Raji (cell line): ENCODE results near the gene EPC2.

Experiments
- POLR2A ChIP-seq: IDR thresholded peaks from 2 replicates; pipeline ENCODE4 v1.6.1; 2011; ENCODE audit warnings: low read depth, low read length, control low read depth; ENCODE audit not compliant: insufficient read depth

EPC2 gene

GRCh38 chr2:148699830-148700229 is 55.3 kb downstream of the EPC2 start:
- TF ChIP-seq POLR2A, result no peak

- no peak for TF ChIP-seq POLR2A
Observed at GRCh38 chr2:148701039-148701438, 56.5 kb downstream of the EPC2 start.

- TF ChIP-seq POLR2A, result no peak
Observed at GRCh38 chr2:148701877-148702276, 57.3 kb downstream of the EPC2 start.

GRCh38 chr2:148702475-148702874 is 57.9 kb downstream of the EPC2 start:
- no peak for TF ChIP-seq POLR2A

GRCh38 chr2:148704247-148704646 is 59.7 kb downstream of the EPC2 start:
- TF ChIP-seq POLR2A, result no peak

GRCh38 chr2:148716378-148716920 is 71.9 kb downstream of the EPC2 start:
- TF ChIP-seq POLR2A, result no peak

- no peak for TF ChIP-seq POLR2A
Observed at GRCh38 chr2:148718039-148718438, 73.5 kb downstream of the EPC2 start.

- TF ChIP-seq POLR2A, result no peak
Observed at GRCh38 chr2:148719195-148719749, 74.7 kb downstream of the EPC2 start.

- no peak for TF ChIP-seq POLR2A
Observed at GRCh38 chr2:148719941-148720436, 75.4 kb downstream of the EPC2 start.

- TF ChIP-seq POLR2A, result no peak
Observed at GRCh38 chr2:148720501-148721001, 76.0 kb downstream of the EPC2 start.

- TF ChIP-seq POLR2A, result no peak
Observed at GRCh38 chr2:148721520-148721931, 77.0 kb downstream of the EPC2 start.

GRCh38 chr2:148721991-148722777 is 77.6 kb downstream of the EPC2 start:
- no peak for TF ChIP-seq POLR2A

- TF ChIP-seq POLR2A, result no peak
Observed at GRCh38 chr2:148725564-148725963, 81.0 kb downstream of the EPC2 start.

GRCh38 chr2:148726228-148726627 is 81.7 kb downstream of the EPC2 start:
- no peak for TF ChIP-seq POLR2A

GRCh38 chr2:148730085-148730484 is 85.5 kb downstream of the EPC2 start:
- no peak for TF ChIP-seq POLR2A

GRCh38 chr2:148737742-148738141 is 93.2 kb downstream of the EPC2 start:
- TF ChIP-seq POLR2A, result no peak
